GM12891 (cell line): ENCODE measurements around the gene CXCR3.

Experiments
- POLR2A ChIP-seq: IDR thresholded peaks from 2 replicates; pipeline ENCODE4 v1.6.1; 2011; ENCODE audit warnings: low read depth, low read length, control low read depth
- POLR2AphosphoS5 ChIP-seq: IDR thresholded peaks from 2 replicates; pipeline ENCODE4 v1.6.1; 2011; ENCODE audit warnings: low read depth, low read length, control low read depth
- POU2F2 ChIP-seq: IDR thresholded peaks from 2 replicates; pipeline ENCODE4 v1.6.1; 2011; ENCODE audit warnings: low read depth, mild to moderate bottlenecking, control low read depth, low read length, moderate library complexity
- TAF1 ChIP-seq: IDR thresholded peaks from 2 replicates; pipeline ENCODE4 v1.6.1; 2011; ENCODE audit warnings: low read depth, low read length, control low read depth

DNA sequence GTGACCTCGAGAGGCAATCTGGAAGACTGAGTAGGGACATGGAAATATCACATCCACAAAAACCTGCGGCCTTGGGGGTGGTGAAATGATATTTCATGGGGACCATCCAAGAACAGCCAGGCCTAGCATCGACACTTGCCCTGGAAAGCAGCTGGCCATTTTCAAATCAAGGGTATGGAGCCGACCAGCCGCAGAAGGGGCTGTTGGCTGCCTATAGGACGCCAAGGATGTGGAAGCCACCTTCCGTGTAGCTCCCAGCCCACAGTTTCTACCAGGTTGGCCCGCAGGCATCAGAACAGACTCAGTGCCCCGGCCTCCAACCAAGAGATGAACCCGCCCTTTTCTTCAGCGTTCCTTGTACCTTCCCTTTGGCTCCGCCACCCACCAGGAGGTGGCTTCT is 43.6 kb upstream of the CXCR3 start:
- TF ChIP-seq POLR2A, result no peak
- TF ChIP-seq POLR2AphosphoS5, result no peak
- TF ChIP-seq TAF1, result no peak
- no peak for TF ChIP-seq POU2F2
